Measurements from ENCODE around the gene UNC5C.

- no peak for TF ChIP-seq CTCF (IDR thresholded peaks at IDR 0.05)
- TF ChIP-seq POLR2A (IDR thresholded peaks at IDR 0.05): no peak
Observed at GRCh38 chr4:95122001-95122400, 426.8 kb downstream of the UNC5C start.
